H9 (cell line): ENCODE results near the gene NFATC2IP. TPM values are rescaled to one million over a fixed set of nuclear protein-coding genes. Genes with fewer than 3 reads are reported as not detected.

Experiments
- DNase-seq: peaks from one replicate; pipeline ENCODE4 v3.0.0-alpha.2; 2017
- H2AFZ ChIP-seq: one replicate; pipeline ENCODE4 v1.6.1; 2013; ENCODE audit warnings: mild to moderate bottlenecking, low read length, control low read depth, moderate library complexity
- H2AK5ac ChIP-seq: 2 replicates; pipeline ENCODE4 v1.6.1; 2013; ENCODE audit warnings: low read length, control low read depth, mixed read lengths; ENCODE audit not compliant: insufficient read length
- H2BK120ac ChIP-seq: one replicate; pipeline ENCODE4 v1.6.1; 2013; ENCODE audit warnings: low read depth, mild to moderate bottlenecking, low read length, control low read depth, inconsistent platforms; ENCODE audit not compliant: poor library complexity, severe bottlenecking
- H2BK12ac ChIP-seq: 2 replicates; pipeline ENCODE4 v1.6.1; 2013; ENCODE audit warnings: low read length, control low read depth, mixed read lengths, low read depth; ENCODE audit not compliant: insufficient read length
- H2BK15ac ChIP-seq: 2 replicates; pipeline ENCODE4 v1.6.1; 2013; ENCODE audit warnings: low read depth, low read length, control low read depth
- H2BK20ac ChIP-seq: one replicate; pipeline ENCODE4 v1.6.1; 2013; ENCODE audit warnings: low read depth, mild to moderate bottlenecking, low read length, control low read depth, inconsistent platforms; ENCODE audit not compliant: poor library complexity, severe bottlenecking
- H2BK5ac ChIP-seq: 2 replicates; pipeline ENCODE4 v1.6.1; 2013; ENCODE audit warnings: low read length, control low read depth, mixed read lengths; ENCODE audit not compliant: insufficient read length
- H3K14ac ChIP-seq: 2 replicates; pipeline ENCODE4 v1.6.1; 2013; ENCODE audit warnings: low read length, control low read depth; ENCODE audit not compliant: insufficient read depth
- H3K18ac ChIP-seq: 2 replicates; pipeline ENCODE4 v1.6.1; 2013; ENCODE audit warnings: low read depth, mild to moderate bottlenecking, mixed read lengths, low read length, control low read depth; ENCODE audit not compliant: insufficient read length
- H3K23ac ChIP-seq: 2 replicates; pipeline ENCODE4 v1.6.1; 2013; ENCODE audit warnings: low read length, control low read depth, mixed read lengths, low read depth; ENCODE audit not compliant: insufficient read length
- H3K23me2 ChIP-seq: 2 replicates; pipeline ENCODE4 v1.6.1; 2013; ENCODE audit warnings: low read depth, mild to moderate bottlenecking, mixed read lengths, low read length, control low read depth; ENCODE audit not compliant: insufficient read length, poor library complexity, severe bottlenecking
- H3K27ac ChIP-seq: 2 replicates; pipeline ENCODE4 v1.5.1; 2013; ENCODE audit warnings: low read length, control low read depth, mixed read lengths, low read depth; ENCODE audit not compliant: insufficient read length
- H3K27me3 ChIP-seq: 2 replicates; pipeline ENCODE4 v1.6.1; 2013; ENCODE audit warnings: low read length, control low read depth, inconsistent platforms; ENCODE audit not compliant: insufficient read depth
- H3K4ac ChIP-seq: 2 replicates; pipeline ENCODE4 v1.6.1; 2013; ENCODE audit warnings: low read depth, mild to moderate bottlenecking, control low read depth, inconsistent platforms, low read length, moderate library complexity
- H3K4me1 ChIP-seq: 2 replicates; pipeline ENCODE4 v1.6.1; 2013; ENCODE audit warnings: low read length, control low read depth, inconsistent platforms; ENCODE audit not compliant: insufficient read depth
- H3K4me2 ChIP-seq: 2 replicates; pipeline ENCODE4 v1.6.1; 2013; ENCODE audit warnings: low read length, control low read depth, mixed read lengths; ENCODE audit not compliant: insufficient read length, insufficient read depth
- H3K56ac ChIP-seq: 2 replicates; pipeline ENCODE4 v1.6.1; 2013; ENCODE audit warnings: low read depth, mild to moderate bottlenecking, mixed read lengths, low read length, control low read depth; ENCODE audit not compliant: insufficient read length
- H3K79me1 ChIP-seq: 2 replicates; pipeline ENCODE4 v1.6.1; 2013; ENCODE audit warnings: low read depth, mild to moderate bottlenecking, moderate library complexity, low read length, control low read depth, inconsistent platforms; ENCODE audit not compliant: insufficient read depth, poor library complexity, severe bottlenecking
- H3K79me2 ChIP-seq: 2 replicates; pipeline ENCODE4 v1.6.1; 2013; ENCODE audit warnings: low read length, control low read depth, inconsistent platforms; ENCODE audit not compliant: insufficient read depth
- H3K9ac ChIP-seq: 2 replicates; pipeline ENCODE4 v1.6.1; 2013; ENCODE audit warnings: low read length, control low read depth, mixed read lengths; ENCODE audit not compliant: insufficient read length; ENCODE audit errors: extremely low read depth
- H3K9me3 ChIP-seq: one replicate; pipeline ENCODE4 v1.6.1; 2013; ENCODE audit warnings: low read depth, low read length, inconsistent platforms; ENCODE audit not compliant: control insufficient read depth
- H3T11ph ChIP-seq: one replicate; pipeline ENCODE4 v1.6.1; 2013; ENCODE audit warnings: mild to moderate bottlenecking, low read length, control low read depth, inconsistent platforms
- H4K20me1 ChIP-seq: one replicate; pipeline ENCODE4 v1.6.1; 2013; ENCODE audit not compliant: control insufficient read depth, insufficient read length, insufficient read depth
- H4K5ac ChIP-seq: 2 replicates; pipeline ENCODE4 v1.6.1; 2013; ENCODE audit warnings: low read depth, mild to moderate bottlenecking, mixed read lengths, low read length, control low read depth; ENCODE audit not compliant: insufficient read length
- H4K8ac ChIP-seq: replicated peaks from 2 replicates; pipeline ENCODE4 v1.6.1; 2013; ENCODE audit warnings: low read length, control low read depth, mixed read lengths, low read depth; ENCODE audit not compliant: insufficient read length
- H4K91ac ChIP-seq: 2 replicates; pipeline ENCODE4 v1.6.1; 2013; ENCODE audit warnings: low read depth, mild to moderate bottlenecking, moderate library complexity, mixed read lengths, low read length, control low read depth; ENCODE audit not compliant: insufficient read length
- H3K27ac Mint-ChIP-seq, 3 experiments: 2 replicates in 2 of 3; 3 replicates in 1 of 3; pipeline ENCODE4 v1.8.0; 2020 to 2021; ENCODE audit warnings: mixed read lengths in 3 of 3, mild to moderate bottlenecking in 1 of 3, moderate library complexity in 1 of 3
- H3K27me3 Mint-ChIP-seq: 2 replicates; pipeline ENCODE4 v1.8.0; 2021; ENCODE audit warnings: low read depth, mild to moderate bottlenecking, moderate library complexity, mixed read lengths
- H3K36me3 Mint-ChIP-seq, 3 experiments: 2 replicates in 2 of 3; 3 replicates in 1 of 3; pipeline ENCODE4 v1.8.0; 2020 to 2021; ENCODE audit warnings: low read depth in 3 of 3, mixed read lengths in 3 of 3; ENCODE audit not compliant: insufficient read depth in 1 of 3
- H3K4me1 Mint-ChIP-seq, 2 experiments: 2 replicates each; pipeline ENCODE4 v1.8.0; 2020; ENCODE audit warnings: mixed read lengths in 2 of 2
- H3K4me3 Mint-ChIP-seq, 2 experiments: 2 replicates in 1 of 2; 3 replicates in 1 of 2; pipeline ENCODE4 v1.8.0; 2020 to 2021; ENCODE audit warnings: mild to moderate bottlenecking in 2 of 2, mixed read lengths in 2 of 2, moderate library complexity in 1 of 2
- H3K9me3 Mint-ChIP-seq, 2 experiments: 2 replicates in 1 of 2; 3 replicates in 1 of 2; pipeline ENCODE4 v1.8.0; 2020; ENCODE audit warnings: mild to moderate bottlenecking in 2 of 2, mixed read lengths in 2 of 2, moderate library complexity in 1 of 2
- CTCF ChIP-seq: fragments of 200-600 bp; sonication (generic); conservative IDR thresholded peaks from 3 replicates; pipeline ENCODE4 v1.8.0; 2021; ENCODE audit warnings: antibody characterized with exemption, mild to moderate bottlenecking
- WGBS: extraction: QIAGEN DNeasy Blood & Tissue Kit; methylation state at CpG from one replicate; pipeline ENCODE4 v1.1.7; 2013; ENCODE audit warnings: missing lambda C conversion rate, low lambda C conversion rate, mixed read lengths; ENCODE audit not compliant: insufficient read length; ENCODE audit errors: extremely low coverage; 5-methylcytosine and 5-hydroxymethylcytosine counted together
- total RNA-seq: library from RNA; stranded (reverse); gene quantifications from 2 replicates; pipeline ENCODE4 v1.2.1, GENCODE V29; 2021

NFATC2IP gene
- total RNA-seq, 1 experiment from 2014 or later = 73.8 TPM

GRCh38 chr16:28983644-28984043 lies 32.9 kb downstream of the NFATC2IP start:
- no peak overlapping the region for H4K5ac ChIP-seq
- no peaks in the 10 kb centered on the region for H4K20me1 ChIP-seq
- no peak overlapping the region for H2BK5ac ChIP-seq
- H2BK120ac ChIP-seq = no peak overlapping the region
- no peaks in the 10 kb centered on the region for H3K4me1 ChIP-seq
- no peak overlapping the region for H3K14ac ChIP-seq
- no peak overlapping the region for H3K56ac ChIP-seq
- no peak for DNase-seq
- no CpG with 5 or more reads among the region's 18 CpGs for WGBS
- no peaks in the 10 kb centered on the region for H3K79me1 ChIP-seq
- Mint-ChIP-seq H3K36me3 (peaks cover 15 to 38% (median 35%) of the 10 kb centered on the region in 3 experiments), H3K4me3 (no peak overlapping the region), H3K27ac (no peak overlapping the region; a peak in 1 of 7 replicates), H3K4me1 (no peaks in the 10 kb centered on the region), H3K27me3 (no peaks in the 10 kb centered on the region), H3K9me3 (peaks cover 4 to 6% of the 10 kb centered on the region in 2 experiments; a peak in 3 of 5 replicates)
- H2BK15ac ChIP-seq = no peak overlapping the region
- no peak overlapping the region for H2AFZ ChIP-seq
- H3K27me3 ChIP-seq = no peaks in the 10 kb centered on the region
- no peak overlapping the region for H3K27ac ChIP-seq
- H3K9me3 ChIP-seq = no peaks in the 10 kb centered on the region
- H3K79me2 ChIP-seq = no peaks in the 10 kb centered on the region
- H2BK20ac ChIP-seq = no peak overlapping the region
- no peak overlapping the region for H2AK5ac ChIP-seq
- no peaks in the 10 kb centered on the region for H3K23me2 ChIP-seq
- no peak overlapping the region for H3K23ac ChIP-seq
- no peak overlapping the region for H2BK12ac ChIP-seq
- no peak overlapping the region for H3K18ac ChIP-seq
- no peak overlapping the region for H3K4me2 ChIP-seq
- H3K9ac ChIP-seq = no peak overlapping the region
- no peak for TF ChIP-seq CTCF
- H3K4ac ChIP-seq = no peak overlapping the region
- H4K8ac ChIP-seq = no peak overlapping the region
- H3T11ph ChIP-seq = no peak overlapping the region
- no peak overlapping the region for H4K91ac ChIP-seq
